ENCODE data around the gene PID1. TPM values are rescaled to one million over a fixed set of nuclear protein-coding genes. Genes with fewer than 3 reads are reported as not detected.

PID1 gene, protein sequence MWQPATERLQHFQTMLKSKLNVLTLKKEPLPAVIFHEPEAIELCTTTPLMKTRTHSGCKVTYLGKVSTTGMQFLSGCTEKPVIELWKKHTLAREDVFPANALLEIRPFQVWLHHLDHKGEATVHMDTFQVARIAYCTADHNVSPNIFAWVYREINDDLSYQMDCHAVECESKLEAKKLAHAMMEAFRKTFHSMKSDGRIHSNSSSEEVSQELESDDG
- total RNA-seq (ENCODE audit: low replicate concordance): 6.6 and 11.4 TPM in 2 replicates

DNA sequence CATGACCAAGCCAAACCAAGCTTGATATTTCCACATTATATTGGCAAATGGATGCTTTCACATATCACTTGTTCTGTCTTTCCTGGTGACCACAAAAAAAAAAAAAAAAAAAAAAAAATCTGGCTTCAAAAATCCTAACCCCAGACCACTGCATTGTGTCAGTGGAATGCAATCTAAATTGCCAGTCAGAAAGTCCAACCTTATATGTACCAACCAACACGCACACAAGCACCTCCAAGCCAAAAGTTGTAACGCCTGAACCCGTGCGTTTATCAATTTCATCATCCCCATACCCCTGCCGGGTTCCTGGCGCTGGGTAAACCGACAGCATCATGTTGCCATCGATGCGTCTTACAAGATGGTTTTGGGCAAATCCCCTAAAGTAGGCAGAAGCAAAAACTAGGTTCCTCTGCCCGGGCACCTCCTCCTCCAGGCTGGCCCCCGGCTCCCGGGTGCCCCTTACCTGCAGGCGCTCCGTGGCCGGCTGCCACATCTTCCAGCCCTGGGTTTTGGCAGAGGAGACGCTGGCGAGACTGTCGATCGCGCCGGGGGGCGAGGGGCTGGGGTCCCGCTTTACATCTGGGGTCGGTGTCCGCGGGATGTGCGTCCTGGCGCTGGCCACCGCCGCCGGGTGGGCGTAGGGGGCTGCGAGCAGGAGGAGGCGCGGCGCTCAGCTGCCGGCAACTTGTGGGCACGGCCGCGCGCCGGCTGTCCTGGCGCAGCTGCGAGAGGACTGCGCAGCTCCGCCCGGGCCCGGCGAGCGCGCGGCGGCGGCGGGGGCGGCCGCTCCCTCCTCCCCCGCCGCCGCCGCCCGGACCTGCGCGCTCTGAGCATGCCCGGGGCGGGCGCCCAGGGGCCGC, at the start of gene PID1:
Gene PID1 (minus strand): TSS at position 737 of the 860 bp plus-strand sequence. CDS start 244 bp downstream, at position 493.

